Spleen (tissue), 7 donors: ENCODE results near the gene GOLGA8S.

ENCODE experiments used
- POLR2A ChIP-seq, 3 donors: fragments of 450-650 bp; IDR thresholded peaks; one replicate each; pipeline ENCODE4 v1.5.1; 2017; ENCODE audit warnings: antibody characterized with exemption in 3 of 3, mild to moderate bottlenecking in 1 of 3
- POLR2AphosphoS5 ChIP-seq, 3 donors: sonication (generic); formaldehyde crosslinking; IDR thresholded peaks; one replicate each; pipeline ENCODE4 v1.5.1; 2017; ENCODE audit warnings: antibody characterized with exemption in 3 of 3
- TF ChIP-seq, protein P1 (sequence below), 11 experiments: fragments of 200-600 bp in 7 of 11; fragments of 450-650 bp in 4 of 11; sonication (generic) in 4 of 11; IDR thresholded peaks in 8 of 11; conservative IDR thresholded peaks in 3 of 11; 1 replicate in 7 of 11; 2 replicates in 4 of 11; pipeline versions ENCODE4 v1.4.0 to v1.8.0; 2016 to 2021; ENCODE audit warnings: antibody characterized with exemption in 11 of 11, inconsistent platforms in 4 of 11, mild to moderate bottlenecking in 1 of 11
- donor health status: DM: no; HTN: no; CAD: no; lungs with moderate emphysema.
- donor health status: DM: no; HTN: no; CAD: no.
- donor health status: DM: no; HTN: no; CAD: no.

DNA sequence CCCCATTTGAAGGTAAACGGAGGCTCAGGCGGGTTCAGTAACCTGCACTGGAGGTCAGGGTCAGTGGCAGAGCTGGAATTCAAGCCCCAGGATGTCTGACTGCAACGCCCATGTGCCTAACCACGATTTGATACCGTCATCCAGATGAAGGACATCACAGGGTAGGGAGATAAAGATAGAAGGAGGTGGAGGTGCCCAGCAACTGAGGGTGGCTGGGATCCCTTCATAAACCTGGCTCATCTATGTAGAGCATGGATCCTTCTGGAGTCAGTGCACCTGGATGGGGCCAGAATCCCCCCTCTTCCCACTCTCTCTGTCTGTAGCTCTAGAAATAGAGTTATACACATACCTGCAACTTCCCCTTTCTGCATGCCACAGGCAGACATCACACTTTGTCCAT lies 41.3 kb downstream of the GOLGA8S start:
- TF ChIP-seq POLR2A (IDR thresholded peaks at IDR 0.05), result no peak
- TF ChIP-seq, protein P1, sequence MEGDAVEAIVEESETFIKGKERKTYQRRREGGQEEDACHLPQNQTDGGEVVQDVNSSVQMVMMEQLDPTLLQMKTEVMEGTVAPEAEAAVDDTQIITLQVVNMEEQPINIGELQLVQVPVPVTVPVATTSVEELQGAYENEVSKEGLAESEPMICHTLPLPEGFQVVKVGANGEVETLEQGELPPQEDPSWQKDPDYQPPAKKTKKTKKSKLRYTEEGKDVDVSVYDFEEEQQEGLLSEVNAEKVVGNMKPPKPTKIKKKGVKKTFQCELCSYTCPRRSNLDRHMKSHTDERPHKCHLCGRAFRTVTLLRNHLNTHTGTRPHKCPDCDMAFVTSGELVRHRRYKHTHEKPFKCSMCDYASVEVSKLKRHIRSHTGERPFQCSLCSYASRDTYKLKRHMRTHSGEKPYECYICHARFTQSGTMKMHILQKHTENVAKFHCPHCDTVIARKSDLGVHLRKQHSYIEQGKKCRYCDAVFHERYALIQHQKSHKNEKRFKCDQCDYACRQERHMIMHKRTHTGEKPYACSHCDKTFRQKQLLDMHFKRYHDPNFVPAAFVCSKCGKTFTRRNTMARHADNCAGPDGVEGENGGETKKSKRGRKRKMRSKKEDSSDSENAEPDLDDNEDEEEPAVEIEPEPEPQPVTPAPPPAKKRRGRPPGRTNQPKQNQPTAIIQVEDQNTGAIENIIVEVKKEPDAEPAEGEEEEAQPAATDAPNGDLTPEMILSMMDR (IDR thresholded peaks at IDR 0.05 in 8 of 11, conservative IDR thresholded peaks at IDR 0.05 in 3 of 11), result no peak
- no peak for TF ChIP-seq POLR2AphosphoS5 (IDR thresholded peaks at IDR 0.05)
